Activated naive CD4-positive, alpha-beta T cell treated with anti-CD3 and anti-CD28 coated beads for 36 hours (primary cell): ENCODE data around the gene PGGT1B. TPM values are rescaled to one million over a fixed set of nuclear protein-coding genes. Genes with fewer than 3 reads are reported as not detected.
"Not testable (repeated sequence)": the region's sequence is repeated elsewhere in the genome, so short reads cannot be mapped to it uniquely, and the experiment has no call there.

ENCODE experiments used
- CTCF ChIA-PET: fragments of 350-600 bp; sonication (Branson Sonifier 250); formaldehyde crosslinking; loops from one replicate; lab custom pipeline; 2021; ENCODE audit warnings: antibody characterized with exemption; lab: Charles Lee
- DNase-seq: peaks from one replicate; pipeline ENCODE4 v3.0.0-alpha.2; 2020
- H3K27ac Mint-ChIP-seq: one replicate; pipeline ENCODE4 v1.8.0; 2021; ENCODE audit warnings: mild to moderate bottlenecking, mixed read lengths
- H3K27me3 Mint-ChIP-seq: one replicate; pipeline ENCODE4 v1.8.0; 2021; ENCODE audit warnings: low read depth, mixed read lengths
- H3K36me3 Mint-ChIP-seq: one replicate; pipeline ENCODE4 v1.8.0; 2021; ENCODE audit warnings: low read depth, mixed read lengths
- H3K4me1 Mint-ChIP-seq: one replicate; pipeline ENCODE4 v1.8.0; 2021; ENCODE audit warnings: low read depth, mixed read lengths
- H3K4me3 Mint-ChIP-seq: one replicate; pipeline ENCODE4 v1.8.0; 2021; ENCODE audit warnings: mild to moderate bottlenecking, moderate library complexity, mixed read lengths
- H3K9me3 Mint-ChIP-seq: one replicate; pipeline ENCODE4 v1.8.0; 2021; ENCODE audit warnings: mixed read lengths
- intact Hi-C: fragments of 100-400 bp; cut with micrococcal nuclease; formaldehyde crosslinking; loops from one replicate; pipeline ENCODE4 v1.15.1; 2023
- total RNA-seq, 2 experiments: library from RNA; stranded (reverse); gene quantifications; one replicate each; pipeline ENCODE4 v1.2.3, GENCODE V29; 2021

Gene PGGT1B
- total RNA-seq, 2 experiments from 2014 or later, result 35.8 to 37.4 TPM

DNA sequence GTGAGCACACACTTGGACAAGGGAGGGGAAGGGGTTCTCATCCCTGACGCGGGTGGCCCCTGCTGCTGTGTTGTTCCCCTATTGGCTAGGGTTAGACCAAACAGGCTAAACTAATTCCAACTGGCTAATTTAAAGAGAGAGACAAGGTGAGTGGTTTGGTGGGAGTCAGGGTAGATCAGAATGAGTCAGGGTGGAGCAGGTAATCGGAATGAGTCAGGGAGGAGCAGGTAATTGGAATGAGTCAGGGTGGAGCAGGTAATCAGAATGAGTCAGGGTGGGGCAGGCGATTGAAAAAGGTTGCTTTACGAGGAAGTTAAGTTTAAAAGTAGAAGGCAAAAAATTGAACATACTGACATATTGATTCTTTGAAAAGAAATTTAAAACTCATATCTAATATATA lies 13.3 kb downstream of the PGGT1B start:
- CTCF ChIA-PET, result interaction anchor here (4.7 kb wide), 1 partner anchor 151 kb away, joined by 29 read pairs; no protein-coding TSS in a partner anchor
- not testable (repeated sequence) for H3K9me3 Mint-ChIP-seq, DNase-seq, H3K36me3 Mint-ChIP-seq, H3K27me3 Mint-ChIP-seq, H3K4me3 Mint-ChIP-seq, H3K27ac Mint-ChIP-seq
- H3K4me1 Mint-ChIP-seq, result peaks cover 13% of the 10 kb centered on the region
- intact Hi-C loops, result loop anchor here (5.0 to 10.0 kb wide), 3 partner anchors 77 to 1635 kb away; no protein-coding TSS in a partner anchor

DNA sequence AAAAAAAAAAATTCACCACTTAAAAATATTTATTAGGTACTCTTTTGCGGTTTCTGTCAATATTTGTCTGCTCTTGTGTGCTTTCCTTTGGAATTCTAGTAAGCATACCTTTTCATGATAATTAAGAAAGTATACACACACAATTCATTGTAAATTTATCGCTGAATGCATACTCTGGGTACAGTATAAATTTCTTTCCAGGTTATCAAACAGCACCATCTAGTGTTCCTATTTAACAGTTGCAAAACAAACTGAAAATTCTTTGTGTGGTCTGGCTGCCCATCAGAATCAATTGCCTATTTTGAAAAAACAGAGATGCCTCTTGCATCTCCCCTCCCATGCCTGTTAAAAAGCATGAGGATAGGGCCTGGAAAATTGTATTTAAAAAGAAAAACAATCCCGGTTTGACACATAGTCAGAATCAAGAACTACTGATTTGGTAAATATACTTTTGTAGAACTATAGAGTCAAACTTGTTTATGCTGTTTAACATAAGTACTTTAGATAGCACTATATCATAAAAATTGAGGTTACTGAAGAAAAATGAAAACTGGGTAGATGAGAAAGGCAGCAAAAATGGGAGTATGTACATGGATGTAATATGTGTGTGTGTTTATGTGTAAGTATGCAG lies 16.2 kb downstream of the PGGT1B start:
- Mint-ChIP-seq H3K4me3 (no peak overlapping the region), H3K9me3 (no peaks in the 10 kb centered on the region), H3K4me1 (peaks cover 25% of the 10 kb centered on the region), H3K27me3 (no peaks in the 10 kb centered on the region), H3K27ac (no peak overlapping the region), H3K36me3 (peaks cover 10% of the 10 kb centered on the region)
- intact Hi-C loops, result loop anchor here (1.0 to 10.0 kb wide), 4 partner anchors 74 to 1632 kb away; no protein-coding TSS in a partner anchor
- no peak for DNase-seq
- CTCF ChIA-PET, result interaction anchor here (0.7 to 4.7 kb wide), 10 partner anchors 9 to 148 kb away, joined by 3 to 29 read pairs (median 3); partner anchors contain the start of gene PGGT1B

DNA sequence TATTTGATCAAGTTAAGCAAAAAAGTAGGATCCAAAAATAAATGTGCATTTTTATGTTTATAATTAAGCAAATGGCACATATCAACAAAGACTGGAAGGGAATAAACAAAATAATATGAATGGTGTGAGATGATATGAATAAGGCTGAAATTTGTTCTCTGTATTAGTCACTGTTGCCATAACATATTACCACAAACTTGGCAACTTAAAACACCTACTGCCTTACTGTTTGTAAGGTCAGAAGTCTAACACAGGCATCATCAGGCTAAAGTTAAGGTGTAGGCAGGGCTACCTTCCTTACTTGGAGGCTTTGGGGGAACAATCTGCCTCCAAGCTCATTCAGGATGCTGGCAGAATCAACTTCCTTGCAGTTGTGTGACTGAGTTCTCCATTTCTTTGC lies 19.3 kb downstream of the PGGT1B start:
- Mint-ChIP-seq H3K27me3 (no peaks in the 10 kb centered on the region), H3K9me3 (no peaks in the 10 kb centered on the region), H3K4me1 (peaks cover 19% of the 10 kb centered on the region), H3K4me3 (no peak overlapping the region), H3K36me3 (peaks cover 18% of the 10 kb centered on the region), H3K27ac (no peak overlapping the region)
- no peak for DNase-seq
- intact Hi-C loops, result loop anchor here (1.0 to 10.0 kb wide), 2 partner anchors 19 to 1629 kb away; partner anchors contain the start of gene PGGT1B
- CTCF ChIA-PET, result interaction anchor here (0.6 kb wide), 1 partner anchor 147 kb away, joined by 3 read pairs; no protein-coding TSS in a partner anchor

- Mint-ChIP-seq H3K4me1 (peaks cover 19% of the 10 kb centered on the region), H3K27ac (no peak overlapping the region), H3K4me3 (no peak overlapping the region), H3K9me3 (no peaks in the 10 kb centered on the region), H3K36me3 (peaks cover 23% of the 10 kb centered on the region), H3K27me3 (no peaks in the 10 kb centered on the region)
- DNase-seq, result no peak
- intact Hi-C loops, result loop anchor here (10.0 kb wide), 1 partner anchor 1627 kb away; no protein-coding TSS in a partner anchor
- CTCF ChIA-PET, result interaction anchor here (0.7 to 1.1 kb wide), 5 partner anchors 11 to 173 kb away, joined by 3 to 4 read pairs (median 3); no protein-coding TSS in a partner anchor
These were observed 20.6 kb downstream of the PGGT1B start for GRCh38 chr5:115241881-115242642.

GRCh38 chr5:115237066-115237465 lies 25.6 kb downstream of the PGGT1B start:
- Mint-ChIP-seq H3K27me3 (no peaks in the 10 kb centered on the region), H3K4me1 (peaks cover 4% of the 10 kb centered on the region), H3K9me3 (no peaks in the 10 kb centered on the region), H3K27ac (no peak overlapping the region), H3K4me3 (no peak overlapping the region), H3K36me3 (peaks cover 37% of the 10 kb centered on the region)
- no peak for DNase-seq
- intact Hi-C loops, result no loop called here
- CTCF ChIA-PET, result no interaction called here

DNA sequence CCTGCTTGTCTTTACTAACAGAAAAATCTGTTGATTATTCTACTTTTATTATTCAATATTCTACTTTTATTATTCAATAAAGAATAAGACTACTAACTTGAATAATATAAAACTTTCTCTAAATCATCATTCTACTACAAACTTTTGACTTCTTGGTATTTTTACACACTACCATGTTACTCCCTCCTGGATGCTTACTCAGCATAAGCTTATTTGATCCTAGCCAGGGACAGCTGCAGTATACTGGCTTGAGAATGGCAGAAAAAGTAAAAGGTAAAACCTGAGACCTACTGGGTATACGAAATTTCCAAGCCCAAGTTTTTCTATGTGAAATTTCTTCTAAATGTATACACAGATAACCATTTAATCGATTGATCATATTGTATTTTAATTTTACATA lies 26.1 kb downstream of the PGGT1B start:
- no peak for DNase-seq
- H3K4me1 Mint-ChIP-seq, result peaks cover under 1% of the 10 kb centered on the region
- H3K27me3 Mint-ChIP-seq, result no peaks in the 10 kb centered on the region
- no peak overlapping the region for H3K27ac Mint-ChIP-seq
- no peak overlapping the region for H3K4me3 Mint-ChIP-seq
- CTCF ChIA-PET, result no interaction called here
- no peaks in the 10 kb centered on the region for H3K9me3 Mint-ChIP-seq
- intact Hi-C loops, result no loop called here
- peaks cover 38% of the 10 kb centered on the region for H3K36me3 Mint-ChIP-seq

GRCh38 chr5:115231598-115231997 lies 31.1 kb downstream of the PGGT1B start:
- no peaks in the 10 kb centered on the region for H3K4me1 Mint-ChIP-seq
- peaks cover 40% of the 10 kb centered on the region for H3K36me3 Mint-ChIP-seq
- no peak overlapping the region for H3K27ac Mint-ChIP-seq
- H3K9me3 Mint-ChIP-seq, result no peaks in the 10 kb centered on the region
- H3K4me3 Mint-ChIP-seq, result no peak overlapping the region
- no peaks in the 10 kb centered on the region for H3K27me3 Mint-ChIP-seq
- CTCF ChIA-PET, result interaction anchor here (0.5 to 1.2 kb wide), 5 partner anchors 11 to 1636 kb away, joined by 3 to 5 read pairs (median 3); no protein-coding TSS in a partner anchor
- DNase-seq, result no peak
- intact Hi-C loops, result no loop called here

- no peak for DNase-seq
- intact Hi-C loops, result no loop called here
- CTCF ChIA-PET, result no interaction called here
- H3K36me3 Mint-ChIP-seq, result peaks cover 40% of the 10 kb centered on the region
- no peak overlapping the region for H3K27ac Mint-ChIP-seq
- H3K4me1 Mint-ChIP-seq, result no peaks in the 10 kb centered on the region
- no peaks in the 10 kb centered on the region for H3K27me3 Mint-ChIP-seq
- no peak overlapping the region for H3K4me3 Mint-ChIP-seq
- H3K9me3 Mint-ChIP-seq, result no peaks in the 10 kb centered on the region
These were observed 33.1 kb downstream of the PGGT1B start for GRCh38 chr5:115229606-115230005.

DNA sequence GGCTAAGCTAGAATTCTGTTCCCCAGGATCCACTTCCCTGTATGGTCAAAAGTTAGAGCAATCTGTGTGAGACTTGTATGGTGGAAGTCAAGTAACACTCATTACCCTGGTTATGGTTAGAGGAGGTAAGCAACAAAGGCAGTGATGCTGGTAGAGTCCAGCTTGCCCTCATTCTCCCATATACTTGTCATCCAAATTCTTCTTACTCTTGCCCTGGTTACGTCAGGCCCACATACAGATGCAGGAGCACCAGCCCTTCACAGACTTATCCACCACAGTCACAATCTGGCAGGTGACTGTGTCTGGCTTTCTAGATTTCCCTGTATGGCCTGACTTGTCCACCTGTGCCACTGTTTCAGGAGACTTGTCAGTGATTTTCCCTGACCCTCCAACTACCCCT lies 35.4 kb downstream of the PGGT1B start:
- Mint-ChIP-seq H3K9me3 (no peaks in the 10 kb centered on the region), H3K36me3 (peaks cover 40% of the 10 kb centered on the region), H3K4me3 (no peak overlapping the region), H3K27ac (no peak overlapping the region), H3K27me3 (no peaks in the 10 kb centered on the region), H3K4me1 (no peaks in the 10 kb centered on the region)
- CTCF ChIA-PET, result no interaction called here
- intact Hi-C loops, result no loop called here
- no peak for DNase-seq

DNA sequence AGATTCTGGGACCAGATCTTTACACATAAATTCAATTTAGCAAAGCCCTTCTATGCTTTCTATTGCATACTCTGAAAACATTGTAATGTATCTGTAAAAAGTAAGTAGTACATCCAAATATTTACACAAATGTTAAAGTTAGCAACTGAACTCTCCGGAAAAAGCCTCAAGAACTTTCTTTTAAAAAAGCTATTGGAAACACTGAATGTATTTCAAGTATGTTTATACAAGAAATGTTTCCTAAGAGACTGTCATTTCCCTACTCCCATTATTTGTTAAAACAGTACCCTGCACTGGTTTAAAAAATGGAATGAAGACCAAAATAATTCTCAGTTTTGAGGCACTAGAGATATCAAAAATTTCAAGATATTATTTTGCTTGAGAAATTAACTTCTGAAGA lies 48.1 kb downstream of the PGGT1B start:
- DNase-seq, result no peak
- H3K27ac Mint-ChIP-seq, result no peak overlapping the region
- no peak overlapping the region for H3K4me3 Mint-ChIP-seq
- intact Hi-C loops, result no loop called here
- H3K9me3 Mint-ChIP-seq, result no peaks in the 10 kb centered on the region
- H3K27me3 Mint-ChIP-seq, result no peaks in the 10 kb centered on the region
- H3K36me3 Mint-ChIP-seq, result peaks cover 23% of the 10 kb centered on the region
- CTCF ChIA-PET, result interaction anchor here (0.6 kb wide), 1 partner anchor 583 kb away, joined by 4 read pairs; no protein-coding TSS in a partner anchor
- H3K4me1 Mint-ChIP-seq, result peaks cover 2% of the 10 kb centered on the region

DNA sequence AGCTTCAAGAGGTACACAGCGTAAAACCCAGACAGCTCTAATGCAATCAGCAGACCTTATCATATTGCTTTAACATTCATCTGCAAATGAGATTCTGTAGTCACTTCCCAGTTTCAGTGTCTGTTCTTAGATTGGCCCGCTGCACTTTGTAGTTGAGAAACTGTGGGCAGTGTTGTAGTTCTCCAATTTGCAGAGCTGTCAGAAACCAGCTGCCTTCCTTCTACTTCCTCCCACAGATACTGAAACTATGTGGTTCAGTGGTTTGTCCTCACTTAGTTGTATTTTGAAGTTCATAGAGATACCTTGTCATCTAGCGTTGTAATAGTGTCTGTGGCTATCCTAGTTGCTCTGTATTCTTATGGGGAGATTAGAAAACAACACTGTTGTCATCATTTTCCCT lies 53.4 kb downstream of the PGGT1B start:
- DNase-seq, result peak; percentile 53
- H3K27ac Mint-ChIP-seq, result no peak overlapping the region
- no peaks in the 10 kb centered on the region for H3K27me3 Mint-ChIP-seq
- H3K4me1 Mint-ChIP-seq, result peaks cover 8% of the 10 kb centered on the region
- CTCF ChIA-PET, result interaction anchor here (0.6 kb wide), 1 partner anchor 38 kb away, joined by 3 read pairs; no protein-coding TSS in a partner anchor
- no peak overlapping the region for H3K4me3 Mint-ChIP-seq
- intact Hi-C loops, result loop anchor here (2.0 to 5.0 kb wide), 2 partner anchors 28 to 37 kb away; no protein-coding TSS in a partner anchor
- H3K36me3 Mint-ChIP-seq, result peaks cover 18% of the 10 kb centered on the region
- no peaks in the 10 kb centered on the region for H3K9me3 Mint-ChIP-seq

DNA sequence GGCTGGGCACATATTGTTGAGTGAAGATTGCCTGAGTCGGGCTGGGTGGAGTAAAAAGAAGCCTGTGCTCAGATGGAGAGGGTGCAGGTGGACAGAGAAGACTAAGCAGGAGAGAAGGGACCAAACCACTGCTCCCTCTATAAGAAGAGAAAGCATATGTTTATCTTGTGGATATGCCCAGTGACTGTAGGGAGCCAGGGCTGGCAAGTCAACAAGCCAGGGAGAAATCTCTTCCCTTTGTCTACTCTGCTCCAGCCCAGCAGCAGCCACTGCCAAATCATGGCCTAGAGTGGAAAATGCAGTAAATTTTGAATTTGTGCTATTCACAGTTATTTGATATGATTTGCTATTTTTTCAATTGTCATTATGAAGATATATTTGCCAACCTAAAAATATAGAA lies 59.7 kb downstream of the PGGT1B start:
- H3K27me3 Mint-ChIP-seq, result no peaks in the 10 kb centered on the region
- CTCF ChIA-PET, result no interaction called here
- no peak overlapping the region for H3K4me3 Mint-ChIP-seq
- peaks cover 9% of the 10 kb centered on the region for H3K36me3 Mint-ChIP-seq
- DNase-seq, result no peak
- no peak overlapping the region for H3K27ac Mint-ChIP-seq
- H3K4me1 Mint-ChIP-seq, result no peaks in the 10 kb centered on the region
- intact Hi-C loops, result no loop called here
- H3K9me3 Mint-ChIP-seq, result peaks cover 8% of the 10 kb centered on the region
